Measurements from ENCODE around the gene USP34.
"Not testable (repeated sequence)": the region's sequence is repeated elsewhere in the genome, so short reads cannot be mapped to it uniquely, and the experiment has no call there.

USP34 gene

DNA sequence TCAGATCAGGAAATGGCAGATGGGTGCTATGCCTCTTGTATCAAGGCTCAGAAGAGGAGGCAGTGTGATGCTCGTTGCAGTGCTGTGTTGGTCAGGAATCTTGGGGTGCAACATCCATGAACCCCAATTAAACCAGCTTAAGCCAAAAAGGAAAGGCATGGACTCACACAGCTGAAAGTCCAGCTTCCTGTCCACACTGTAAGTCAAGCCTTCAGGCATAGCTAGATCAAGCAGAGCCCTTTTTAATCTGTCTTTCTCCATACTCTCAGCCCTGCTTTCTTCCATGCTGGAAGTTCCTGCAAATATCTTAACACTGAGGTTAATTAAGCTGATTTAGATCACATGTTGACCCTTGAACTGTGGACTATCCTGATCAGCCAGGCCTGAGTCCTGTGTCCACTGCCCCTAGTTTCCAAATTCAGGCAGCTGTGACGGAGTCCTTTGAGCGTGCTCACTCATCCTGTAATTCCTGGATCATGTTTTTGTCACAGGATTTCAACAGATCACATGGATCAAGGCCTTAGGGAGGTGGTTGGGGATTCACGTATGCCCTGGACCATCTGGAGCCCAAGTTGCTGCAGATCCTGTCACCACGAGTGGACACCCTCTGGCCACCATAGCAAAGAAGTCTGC, 313.4 kb downstream of the USP34 start:
- TF ChIP-seq SPI1 (IDR thresholded peaks at IDR 0.05; ENCODE audit: borderline replicate concordance, low read depth) (no peak), CTCF (IDR thresholded peaks at IDR 0.05; ENCODE audit: insufficient read depth, low read length) (no peak)
- Histone ChIP-seq H3K27ac (replicated peaks) (no peak overlapping the region), H3K4me3 (replicated peaks; ENCODE audit: insufficient read depth, low read length) (no peak overlapping the region), H3K27me3 (ENCODE audit: insufficient read depth, poor library complexity, severe bottlenecking) (no peaks in the 10 kb centered on the region)
- DNase-seq (ENCODE audit: low read depth in 1 of 2, low spot score in 1 of 2): no peak

GRCh38 chr2:61151436-61151835, 319.5 kb downstream of the USP34 start:
- TF ChIP-seq SPI1 (IDR thresholded peaks at IDR 0.05; ENCODE audit: borderline replicate concordance, low read depth) (no peak), POLR2AphosphoS5 (IDR thresholded peaks at IDR 0.05; ENCODE audit: low read depth) (no peak), CTCF (IDR thresholded peaks at IDR 0.05; ENCODE audit: insufficient read depth, low read length) (no peak), GABPA (IDR thresholded peaks at IDR 0.05; ENCODE audit: low read depth) (no peak)
- TF ChIP-seq, protein P1, sequence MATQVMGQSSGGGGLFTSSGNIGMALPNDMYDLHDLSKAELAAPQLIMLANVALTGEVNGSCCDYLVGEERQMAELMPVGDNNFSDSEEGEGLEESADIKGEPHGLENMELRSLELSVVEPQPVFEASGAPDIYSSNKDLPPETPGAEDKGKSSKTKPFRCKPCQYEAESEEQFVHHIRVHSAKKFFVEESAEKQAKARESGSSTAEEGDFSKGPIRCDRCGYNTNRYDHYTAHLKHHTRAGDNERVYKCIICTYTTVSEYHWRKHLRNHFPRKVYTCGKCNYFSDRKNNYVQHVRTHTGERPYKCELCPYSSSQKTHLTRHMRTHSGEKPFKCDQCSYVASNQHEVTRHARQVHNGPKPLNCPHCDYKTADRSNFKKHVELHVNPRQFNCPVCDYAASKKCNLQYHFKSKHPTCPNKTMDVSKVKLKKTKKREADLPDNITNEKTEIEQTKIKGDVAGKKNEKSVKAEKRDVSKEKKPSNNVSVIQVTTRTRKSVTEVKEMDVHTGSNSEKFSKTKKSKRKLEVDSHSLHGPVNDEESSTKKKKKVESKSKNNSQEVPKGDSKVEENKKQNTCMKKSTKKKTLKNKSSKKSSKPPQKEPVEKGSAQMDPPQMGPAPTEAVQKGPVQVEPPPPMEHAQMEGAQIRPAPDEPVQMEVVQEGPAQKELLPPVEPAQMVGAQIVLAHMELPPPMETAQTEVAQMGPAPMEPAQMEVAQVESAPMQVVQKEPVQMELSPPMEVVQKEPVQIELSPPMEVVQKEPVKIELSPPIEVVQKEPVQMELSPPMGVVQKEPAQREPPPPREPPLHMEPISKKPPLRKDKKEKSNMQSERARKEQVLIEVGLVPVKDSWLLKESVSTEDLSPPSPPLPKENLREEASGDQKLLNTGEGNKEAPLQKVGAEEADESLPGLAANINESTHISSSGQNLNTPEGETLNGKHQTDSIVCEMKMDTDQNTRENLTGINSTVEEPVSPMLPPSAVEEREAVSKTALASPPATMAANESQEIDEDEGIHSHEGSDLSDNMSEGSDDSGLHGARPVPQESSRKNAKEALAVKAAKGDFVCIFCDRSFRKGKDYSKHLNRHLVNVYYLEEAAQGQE (IDR thresholded peaks at IDR 0.05; ENCODE audit: insufficient replicate concordance, low read depth): no peak
- H3K27ac ChIP-seq (replicated peaks): no peak overlapping the region
- H3K27me3 ChIP-seq (ENCODE audit: insufficient read depth, poor library complexity, severe bottlenecking): no peaks in the 10 kb centered on the region
- H3K4me3 ChIP-seq (replicated peaks; ENCODE audit: insufficient read depth, low read length): no peak overlapping the region
- DNase-seq (ENCODE audit: low read depth in 1 of 2, low spot score in 1 of 2): peak in 1 of 2 experiments; percentile 14

- DNase-seq (ENCODE audit: low read depth in 1 of 2, low spot score in 1 of 2): no peak
- Histone ChIP-seq H3K27me3 (ENCODE audit: insufficient read depth, poor library complexity, severe bottlenecking) (no peaks in the 10 kb centered on the region), H3K4me3 (replicated peaks; ENCODE audit: insufficient read depth, low read length) (no peak overlapping the region), H3K27ac (replicated peaks) (no peak overlapping the region)
- no peak for TF ChIP-seq GABPA (IDR thresholded peaks at IDR 0.05; ENCODE audit: low read depth)
- no peak for TF ChIP-seq POLR2AphosphoS5 (IDR thresholded peaks at IDR 0.05; ENCODE audit: low read depth)
- TF ChIP-seq CTCF (IDR thresholded peaks at IDR 0.05; ENCODE audit: insufficient read depth, low read length): no peak
- TF ChIP-seq, protein P1 (IDR thresholded peaks at IDR 0.05; ENCODE audit: insufficient replicate concordance, low read depth): no peak
- TF ChIP-seq SPI1 (IDR thresholded peaks at IDR 0.05; ENCODE audit: borderline replicate concordance, low read depth): no peak
These were observed 321.8 kb downstream of the USP34 start for GRCh38 chr2:61149074-61149473.

DNA sequence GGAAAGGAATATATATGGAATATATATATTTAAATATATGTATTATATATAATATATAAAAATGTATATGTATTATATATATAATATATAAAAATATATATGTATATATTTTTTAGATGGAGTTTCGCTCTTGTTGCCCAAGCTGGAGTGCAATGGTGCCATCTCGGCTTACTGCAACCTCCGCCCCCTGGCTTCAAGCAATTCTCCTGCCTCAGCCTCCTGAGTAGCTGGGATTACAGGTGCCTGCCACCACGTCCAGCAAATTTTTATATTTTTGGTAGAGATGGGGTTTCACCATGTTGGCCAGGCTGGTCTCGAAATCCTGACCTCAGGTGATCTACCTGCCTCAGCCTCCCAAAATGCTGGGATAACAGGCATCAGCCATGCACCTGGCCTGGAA, 322.8 kb downstream of the USP34 start:
- not testable (repeated sequence) for H3K4me3 ChIP-seq (replicated peaks; ENCODE audit: insufficient read depth, low read length); DNase-seq (ENCODE audit: low read depth in 1 of 2, low spot score in 1 of 2); H3K27me3 ChIP-seq (ENCODE audit: insufficient read depth, poor library complexity, severe bottlenecking); H3K27ac ChIP-seq (replicated peaks)
